Nephron progenitor cell (in vitro differentiated cells): ENCODE data around the gene ZBTB7B.

Experiments
- DNase-seq: peaks from one replicate; pipeline ENCODE4 v3.0.0; 2021
- H3K27ac Mint-ChIP-seq: 2 replicates; pipeline ENCODE4 v1.8.0; 2021; ENCODE audit warnings: mild to moderate bottlenecking, moderate library complexity, mixed read lengths
- H3K27me3 Mint-ChIP-seq: 2 replicates; pipeline ENCODE4 v1.8.0; 2021; ENCODE audit warnings: mild to moderate bottlenecking, low read depth, mixed read lengths; ENCODE audit not compliant: poor library complexity
- H3K36me3 Mint-ChIP-seq: 2 replicates; pipeline ENCODE4 v1.8.0; 2021; ENCODE audit warnings: low read depth, mixed read lengths
- H3K4me1 Mint-ChIP-seq: 2 replicates; pipeline ENCODE4 v1.8.0; 2021; ENCODE audit warnings: mixed read lengths
- H3K4me3 Mint-ChIP-seq: 2 replicates; pipeline ENCODE4 v1.8.0; 2021; ENCODE audit warnings: mild to moderate bottlenecking, moderate library complexity, mixed read lengths
- H3K9me3 Mint-ChIP-seq: 2 replicates; pipeline ENCODE4 v1.8.0; 2021; ENCODE audit warnings: mild to moderate bottlenecking, moderate library complexity, mixed read lengths
- CTCF ChIP-seq: fragments of 200-600 bp; sonication (generic); IDR thresholded peaks from 2 replicates; pipeline ENCODE4 v1.5.0; 2021; ENCODE audit warnings: antibody characterized with exemption

The ZBTB7B gene

DNA sequence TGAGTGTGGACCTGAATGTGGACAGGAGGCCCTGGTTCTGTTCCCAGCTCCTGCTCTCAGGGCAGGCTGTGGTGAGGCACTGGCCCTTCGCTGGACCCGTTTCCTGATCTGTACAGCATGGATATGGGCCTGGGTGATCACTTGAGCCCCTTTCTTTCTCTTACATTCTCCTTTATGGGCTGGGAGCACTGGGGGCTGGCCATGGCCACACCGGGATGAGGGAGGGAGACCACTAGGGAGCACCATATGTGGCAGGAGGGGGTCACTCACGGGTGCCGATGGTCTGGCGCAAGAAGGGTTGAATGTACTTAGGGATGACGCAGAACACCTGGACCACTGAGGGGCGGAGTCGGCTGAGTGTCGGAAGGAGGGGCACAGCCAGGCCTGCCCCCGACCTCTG is 28.3 kb downstream of the ZBTB7B start:
- no peaks in the 10 kb centered on the region for H3K36me3 Mint-ChIP-seq
- no peaks in the 10 kb centered on the region for H3K9me3 Mint-ChIP-seq
- H3K4me1 Mint-ChIP-seq = peaks cover 12% of the 10 kb centered on the region
- H3K27ac Mint-ChIP-seq = no peak overlapping the region
- H3K4me3 Mint-ChIP-seq = no peak overlapping the region
- peaks cover 9% of the 10 kb centered on the region for H3K27me3 Mint-ChIP-seq
- DNase-seq = no peak
- no peak for TF ChIP-seq CTCF

DNA sequence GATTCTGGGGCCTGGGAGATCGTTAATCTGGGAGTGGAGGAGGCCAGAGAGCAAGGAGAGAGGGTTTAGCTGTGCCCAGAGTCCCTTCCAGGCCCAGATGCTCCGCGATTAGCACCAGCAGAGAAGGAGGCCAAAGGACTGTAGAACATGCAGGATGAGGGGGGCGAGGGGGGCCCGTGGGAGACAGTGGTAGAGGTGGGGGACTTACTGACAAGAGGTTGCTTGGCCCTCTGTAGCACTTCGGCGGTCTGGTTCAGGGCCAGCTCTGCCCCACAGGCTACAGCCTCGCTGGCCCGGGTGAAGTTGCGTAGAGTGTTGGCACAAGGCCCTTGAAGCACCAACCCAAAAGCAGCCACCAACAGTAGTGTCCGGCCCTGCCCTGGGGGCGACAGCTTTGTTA is 30.3 kb downstream of the ZBTB7B start:
- DNase-seq = no peak
- Mint-ChIP-seq H3K4me1 (peaks cover 14% of the 10 kb centered on the region), H3K27me3 (peaks cover 11% of the 10 kb centered on the region), H3K4me3 (no peak overlapping the region), H3K9me3 (no peaks in the 10 kb centered on the region), H3K36me3 (no peaks in the 10 kb centered on the region), H3K27ac (no peak overlapping the region)
- no peak for TF ChIP-seq CTCF

GRCh38 chr1:155033524-155033923 is 30.9 kb downstream of the ZBTB7B start, which contains the start of the genes DCST1 and DCST2:
DCST1 (plus strand) TSS chr1:155033824; CDS start chr1:155034037, 213 bp downstream.
DCST2 (minus strand) TSS chr1:155033781; CDS start chr1:155033701, 80 bp downstream.
- Mint-ChIP-seq H3K4me3 (no peak within 1 kb of the TSS), H3K9me3 (no peaks in the 10 kb centered on the region), H3K4me1 (peaks cover 21% of the 10 kb centered on the region), H3K27me3 (peaks cover 14% of the 10 kb centered on the region), H3K36me3 (no peaks in the 10 kb centered on the region), H3K27ac (no peak within 1 kb of the TSS)
- no peak for DNase-seq
- TF ChIP-seq CTCF = no peak

- DNase-seq = no peak
- H3K4me3 Mint-ChIP-seq = no peak overlapping the region
- no peaks in the 10 kb centered on the region for H3K9me3 Mint-ChIP-seq
- peaks cover 10% of the 10 kb centered on the region for H3K27me3 Mint-ChIP-seq
- peaks cover 15% of the 10 kb centered on the region for H3K4me1 Mint-ChIP-seq
- no peak overlapping the region for H3K27ac Mint-ChIP-seq
- H3K36me3 Mint-ChIP-seq = no peaks in the 10 kb centered on the region
- no peak for TF ChIP-seq CTCF
Observed at GRCh38 chr1:155034318-155035208, 32.0 kb downstream of the ZBTB7B start.

DNA sequence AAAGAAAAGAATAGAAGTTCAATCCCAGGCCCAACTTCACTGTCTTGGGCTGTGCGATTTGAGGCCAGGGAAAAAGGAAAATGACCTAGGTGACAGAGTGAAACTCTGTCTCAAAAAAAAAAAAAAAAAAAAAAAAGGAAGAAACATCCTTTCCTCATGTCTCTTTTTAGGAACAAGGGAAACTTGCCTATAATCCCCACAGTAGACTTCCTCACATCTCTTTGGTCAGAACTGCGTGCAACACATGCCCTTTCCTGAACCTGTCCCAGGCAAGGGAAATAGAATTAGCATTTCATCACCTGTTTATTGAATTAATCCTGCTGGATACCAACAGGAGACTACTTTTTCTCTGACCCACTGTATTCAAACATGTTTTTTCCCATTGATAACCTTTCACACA is 33.3 kb downstream of the ZBTB7B start:
- peaks cover 13% of the 10 kb centered on the region for H3K27me3 Mint-ChIP-seq
- no peaks in the 10 kb centered on the region for H3K9me3 Mint-ChIP-seq
- no peaks in the 10 kb centered on the region for H3K36me3 Mint-ChIP-seq
- no peak for TF ChIP-seq CTCF
- H3K4me1 Mint-ChIP-seq = peaks cover 12% of the 10 kb centered on the region
- no peak overlapping the region for H3K4me3 Mint-ChIP-seq
- no peak overlapping the region for H3K27ac Mint-ChIP-seq
- DNase-seq = no peak

DNA sequence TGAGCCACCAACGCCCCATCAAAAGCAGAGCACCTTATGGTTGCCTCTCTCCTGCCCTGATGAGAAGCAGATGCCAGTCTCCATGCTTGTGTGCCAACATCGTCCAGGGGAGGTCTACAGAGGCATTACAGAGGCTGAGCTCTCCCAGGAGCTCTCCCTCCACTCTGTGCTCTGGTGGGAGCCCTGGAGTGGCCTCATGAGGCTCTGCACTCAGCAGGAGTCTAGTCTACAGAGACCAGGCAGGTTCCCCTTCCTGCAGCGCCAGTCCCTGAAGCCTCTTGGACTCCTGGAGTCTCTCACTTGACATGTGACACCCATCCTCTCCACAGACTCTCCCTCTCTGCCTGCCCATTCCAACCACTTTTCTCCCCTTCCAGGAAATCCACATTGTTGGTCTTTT is 34.4 kb downstream of the ZBTB7B start:
- no peaks in the 10 kb centered on the region for H3K9me3 Mint-ChIP-seq
- no peak for DNase-seq
- peaks cover 12% of the 10 kb centered on the region for H3K4me1 Mint-ChIP-seq
- TF ChIP-seq CTCF = no peak
- no peaks in the 10 kb centered on the region for H3K36me3 Mint-ChIP-seq
- peaks cover 14% of the 10 kb centered on the region for H3K27me3 Mint-ChIP-seq
- H3K4me3 Mint-ChIP-seq = no peak overlapping the region
- no peak overlapping the region for H3K27ac Mint-ChIP-seq
